Sigmoid colon (tissue), 4 donors: ENCODE measurements around the gene GTF3C6.

Experiments
- CTCF ChIP-seq, 4 experiments: fragments of 450-650 bp in 3 of 4; fragments of 200-600 bp in 1 of 4; IDR thresholded peaks; one replicate each; pipeline ENCODE4 v1.5.1; 2016 to 2019; ENCODE audit warnings: antibody characterized with exemption in 4 of 4, mild to moderate bottlenecking in 3 of 4, moderate library complexity in 2 of 4
- EP300 ChIP-seq, 4 donors: sonication (generic); formaldehyde crosslinking; IDR thresholded peaks; one replicate each; pipeline ENCODE4 v1.6.1; 2017; ENCODE audit warnings: antibody characterized with exemption in 4 of 4
- POLR2A ChIP-seq, 2 donors: fragments of 450-650 bp; IDR thresholded peaks; one replicate each; pipeline ENCODE4 v1.6.1; 2016; ENCODE audit warnings: antibody characterized with exemption in 2 of 2, mild to moderate bottlenecking in 2 of 2, moderate library complexity in 2 of 2
- POLR2AphosphoS5 ChIP-seq, 4 donors: sonication (generic); formaldehyde crosslinking; IDR thresholded peaks; one replicate each; pipeline ENCODE4 v1.6.1; 2017; ENCODE audit warnings: antibody characterized with exemption in 4 of 4

GRCh38 chr6:110980227-110980626 is 21.7 kb downstream of the GTF3C6 start:
- TF ChIP-seq POLR2A (IDR thresholded peaks at IDR 0.05) (no peak), CTCF (IDR thresholded peaks at IDR 0.05) (no peak), POLR2AphosphoS5 (IDR thresholded peaks at IDR 0.05) (no peak), EP300 (IDR thresholded peaks at IDR 0.05) (no peak)
